KMS-11 (cell line): Measurements from ENCODE around the gene PRKCE.

Experiments used
- H2AFZ ChIP-seq: fragments of 200-600 bp; sonication (generic); 2 replicates; pipeline ENCODE4 v1.6.1; 2016; ENCODE audit warnings: antibody characterized with exemption, mixed run types, low read depth
- H3K27ac ChIP-seq: fragments of 200-600 bp; sonication (generic); 2 replicates; pipeline ENCODE4 v1.6.1; 2016; ENCODE audit warnings: mild to moderate bottlenecking, mixed run types
- H3K27me3 ChIP-seq: fragments of 200-600 bp; sonication (generic); 2 replicates; pipeline ENCODE4 v1.6.1; 2017; ENCODE audit warnings: mild to moderate bottlenecking, low read depth, mixed run types, moderate library complexity; ENCODE audit not compliant: insufficient read depth
- H3K36me3 ChIP-seq: fragments of 200-600 bp; sonication (generic); 2 replicates; pipeline ENCODE4 v1.6.1; 2017; ENCODE audit warnings: mild to moderate bottlenecking, mixed run types; ENCODE audit not compliant: insufficient read depth
- H3K4me1 ChIP-seq: fragments of 200-600 bp; sonication (generic); 2 replicates; pipeline ENCODE4 v1.6.1; 2016; ENCODE audit warnings: mild to moderate bottlenecking, low read depth, mixed run types; ENCODE audit not compliant: poor library complexity, severe bottlenecking
- H3K4me2 ChIP-seq: fragments of 200-600 bp; sonication (generic); 2 replicates; pipeline ENCODE4 v1.7.0; 2016; ENCODE audit warnings: mild to moderate bottlenecking, mixed run types
- H3K4me3 ChIP-seq: fragments of 200-600 bp; sonication (generic); IDR thresholded peaks from 2 replicates; pipeline ENCODE4 v1.6.1; 2017; ENCODE audit warnings: low read depth, low read length, mixed read lengths; ENCODE audit not compliant: insufficient read depth
- H3K79me2 ChIP-seq: fragments of 200-600 bp; sonication (generic); 2 replicates; pipeline ENCODE4 v1.6.1; 2016; ENCODE audit warnings: low read depth, mixed run types; ENCODE audit not compliant: insufficient read depth
- H3K9ac ChIP-seq: fragments of 200-600 bp; sonication (generic); 2 replicates; pipeline ENCODE4 v1.6.1; 2016; ENCODE audit warnings: mild to moderate bottlenecking, mixed run types
- H4K20me1 ChIP-seq: fragments of 200-600 bp; sonication (generic); 2 replicates; pipeline ENCODE4 v1.6.1; 2016; ENCODE audit warnings: mild to moderate bottlenecking, mixed run types; ENCODE audit not compliant: insufficient read depth
- CTCF ChIP-seq: fragments of 200-600 bp; sonication (generic); conservative IDR thresholded peaks from 2 replicates; pipeline ENCODE4 v1.6.1; 2017; ENCODE audit warnings: low read depth, mild to moderate bottlenecking, antibody characterized with exemption, low read length, moderate library complexity, mixed read lengths

PRKCE gene

GRCh38 chr2:46087492-46087891 lies 436.0 kb downstream of the PRKCE start:
- TF ChIP-seq CTCF: no peak
- Histone ChIP-seq H2AFZ (no peak overlapping the region), H3K9ac (no peak overlapping the region), H3K27ac (no peak overlapping the region), H3K4me3 (no peak overlapping the region), H3K79me2 (no peaks in the 10 kb centered on the region), H3K27me3 (no peaks in the 10 kb centered on the region), H3K4me2 (no peak overlapping the region), H4K20me1 (no peaks in the 10 kb centered on the region), H3K36me3 (no peaks in the 10 kb centered on the region), H3K4me1 (no peaks in the 10 kb centered on the region)

GRCh38 chr2:46091004-46091403 lies 439.5 kb downstream of the PRKCE start:
- H2AFZ ChIP-seq: no peak overlapping the region
- no peak overlapping the region for H3K9ac ChIP-seq
- H3K36me3 ChIP-seq: no peaks in the 10 kb centered on the region
- H3K27ac ChIP-seq: no peak overlapping the region
- H3K79me2 ChIP-seq: no peaks in the 10 kb centered on the region
- H3K4me3 ChIP-seq: no peak overlapping the region
- H3K27me3 ChIP-seq: no peaks in the 10 kb centered on the region
- TF ChIP-seq CTCF: no peak
- H3K4me1 ChIP-seq: no peaks in the 10 kb centered on the region
- H4K20me1 ChIP-seq: no peaks in the 10 kb centered on the region
- H3K4me2 ChIP-seq: no peak overlapping the region

GRCh38 chr2:46091961-46092667 lies 440.6 kb downstream of the PRKCE start:
- H2AFZ ChIP-seq: no peak overlapping the region
- no peak overlapping the region for H3K4me3 ChIP-seq
- no peaks in the 10 kb centered on the region for H3K79me2 ChIP-seq
- no peaks in the 10 kb centered on the region for H3K27me3 ChIP-seq
- no peaks in the 10 kb centered on the region for H4K20me1 ChIP-seq
- H3K9ac ChIP-seq: no peak overlapping the region
- no peaks in the 10 kb centered on the region for H3K4me1 ChIP-seq
- no peak overlapping the region for H3K4me2 ChIP-seq
- no peak overlapping the region for H3K27ac ChIP-seq
- no peaks in the 10 kb centered on the region for H3K36me3 ChIP-seq
- TF ChIP-seq CTCF: no peak

- no peak overlapping the region for H3K27ac ChIP-seq
- no peaks in the 10 kb centered on the region for H3K27me3 ChIP-seq
- no peaks in the 10 kb centered on the region for H3K36me3 ChIP-seq
- H3K4me2 ChIP-seq: no peak overlapping the region
- no peak for TF ChIP-seq CTCF
- H3K79me2 ChIP-seq: no peaks in the 10 kb centered on the region
- no peaks in the 10 kb centered on the region for H3K4me1 ChIP-seq
- no peak overlapping the region for H3K9ac ChIP-seq
- no peak overlapping the region for H2AFZ ChIP-seq
- H4K20me1 ChIP-seq: no peaks in the 10 kb centered on the region
- H3K4me3 ChIP-seq: no peak overlapping the region
Observed at GRCh38 chr2:46094689-46095088, 443.2 kb downstream of the PRKCE start.
